ENCODE measurements around the gene CCDC77.

The CCDC77 gene

DNA sequence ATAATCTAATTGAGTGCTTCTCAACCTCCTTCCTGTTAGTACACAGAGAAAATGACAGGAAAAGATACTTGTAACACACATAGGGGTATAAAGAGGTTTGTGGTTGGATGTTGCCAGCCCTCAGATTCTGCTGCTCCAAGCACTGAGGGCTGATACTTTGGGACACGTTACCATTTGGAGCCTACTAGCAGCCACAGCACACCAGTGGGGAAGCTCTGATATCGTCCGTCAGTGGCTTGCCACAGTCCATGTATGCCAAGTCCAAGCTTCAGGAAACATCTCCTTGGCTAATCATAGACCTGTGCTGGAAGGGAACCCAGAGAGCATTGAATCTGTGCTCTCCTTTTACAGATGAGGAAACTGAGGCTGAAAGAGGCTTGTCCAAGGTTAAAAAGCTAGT, 80.6 kb downstream of the CCDC77 start:
- DNase-seq, result no peak

DNA sequence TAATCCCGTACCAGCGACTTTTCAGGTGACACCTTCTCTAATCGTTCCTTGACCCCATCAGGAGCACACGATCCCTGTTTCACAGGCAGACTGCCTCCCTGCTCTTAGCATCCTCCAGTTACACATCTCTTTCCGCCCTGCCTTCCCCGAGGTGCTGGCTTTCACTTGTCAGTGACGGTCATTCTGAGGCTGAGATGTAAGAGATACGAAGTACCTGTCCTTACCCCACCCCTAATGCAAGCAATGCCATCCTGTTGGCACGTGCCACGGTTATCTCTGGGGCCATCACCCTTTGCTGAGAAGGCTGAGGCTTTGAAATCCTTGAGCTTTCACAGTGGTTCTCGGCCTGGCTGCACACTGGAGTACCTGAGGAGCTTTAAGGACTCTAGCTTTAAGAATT, 82.7 kb downstream of the CCDC77 start:
- DNase-seq, result no peak

DNA sequence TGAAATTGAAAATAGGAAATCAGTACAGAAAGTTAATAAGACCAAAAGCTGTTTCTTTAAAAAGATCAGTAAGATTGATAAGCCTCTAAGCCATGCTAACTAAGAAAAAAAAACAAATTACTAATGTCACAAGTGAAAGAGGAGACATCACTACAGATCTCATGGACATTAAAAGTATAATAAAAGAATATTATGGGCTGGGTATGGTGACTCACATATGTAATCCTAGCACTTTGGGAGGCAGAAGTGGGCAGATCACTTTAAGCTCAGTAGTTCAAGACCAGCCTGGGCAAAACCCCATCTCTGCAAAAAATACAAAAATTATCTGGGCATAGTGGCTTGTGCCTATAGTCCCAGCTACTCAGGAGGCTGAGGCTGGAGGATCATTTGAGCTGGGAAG, 88.8 kb downstream of the CCDC77 start:
- no peak for DNase-seq
